NCI-H460 (cell line): ENCODE results near the gene KAT14. TPM values are rescaled to one million over a fixed set of nuclear protein-coding genes. Genes with fewer than 3 reads are reported as not detected.
"Not testable (repeated sequence)": the region's sequence is repeated elsewhere in the genome, so short reads cannot be mapped to it uniquely, and the experiment has no call there.

ENCODE experiments used
- DNase-seq: peaks from one replicate; pipeline ENCODE4 v3.0.0-alpha.2; 2016; ENCODE audit warnings: low read depth; ENCODE audit errors: extremely low read depth
- polyA plus RNA-seq: library from polyadenylated mRNA; depleted of rRNA; stranded (reverse); fragments of >200 nt; gene quantifications from 2 replicates; pipeline ENCODE4 v1.2.3, GENCODE V29; 2014; cell fraction: nucleus; rRNA removed
- total RNA-seq: library from RNA; depleted of rRNA; stranded (reverse); fragments of >200 nt; shearing (Covaris generic); gene quantifications from 2 replicates; pipeline ENCODE4 v1.2.3, GENCODE V29; 2014; rRNA removed

The KAT14 gene
- 6.3 and 7.3 TPM in 2 replicates for total RNA-seq
- 7.5 and 24.8 TPM in 2 replicates for polyA plus RNA-seq

DNA sequence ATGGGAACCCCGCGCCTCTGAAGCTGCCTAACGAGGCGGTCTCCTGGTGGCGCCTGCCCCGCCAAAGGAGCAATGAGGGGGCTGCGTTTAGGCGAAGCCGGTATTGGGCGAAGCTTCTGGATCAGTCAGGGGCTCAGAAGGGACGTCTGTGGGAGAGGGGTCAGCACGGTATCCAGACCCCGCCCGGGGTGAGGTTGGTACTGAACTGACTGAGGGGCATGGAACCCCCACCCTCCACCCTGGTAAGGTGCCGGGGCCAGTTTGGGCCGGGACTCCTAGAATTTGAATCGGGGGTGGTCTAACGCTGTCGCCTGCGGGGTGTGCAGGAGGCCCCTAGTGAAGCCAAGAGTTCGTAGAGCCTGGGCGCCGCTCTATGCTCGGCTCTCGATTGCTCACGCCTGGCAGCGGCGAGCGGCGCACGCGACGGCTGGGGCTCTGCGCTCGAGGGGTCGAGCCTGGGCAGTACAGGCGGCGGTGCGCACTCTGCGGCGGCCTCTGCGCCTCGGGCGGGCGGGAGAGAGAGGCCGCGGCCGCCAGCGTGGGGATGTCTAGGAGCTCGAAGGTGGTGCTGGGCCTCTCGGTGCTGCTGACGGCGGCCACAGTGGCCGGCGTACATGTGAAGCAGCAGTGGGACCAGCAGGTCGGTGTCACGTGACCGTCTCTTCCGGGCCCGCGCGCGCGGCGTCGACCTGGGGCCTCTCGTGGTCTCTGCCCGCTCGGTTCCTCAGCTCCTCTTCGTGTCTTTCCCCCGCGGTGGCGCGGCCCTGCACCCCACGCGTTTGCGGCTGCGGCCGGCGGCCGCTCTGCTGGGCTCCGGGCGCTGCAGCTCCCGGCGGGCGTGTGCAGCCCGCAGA lies at the start of gene KAT14, which contains the start of gene PET117:
Gene KAT14 (plus strand): TSS at position 452 of the 854 bp plus-strand sequence. CDS start 4,798 bp downstream, outside the sequence.
Gene PET117 (plus strand): TSS at position 452 of the 854 bp plus-strand sequence. CDS start 93 bp downstream, at position 545.
- DNase-seq, result peak; percentile 86

DNA sequence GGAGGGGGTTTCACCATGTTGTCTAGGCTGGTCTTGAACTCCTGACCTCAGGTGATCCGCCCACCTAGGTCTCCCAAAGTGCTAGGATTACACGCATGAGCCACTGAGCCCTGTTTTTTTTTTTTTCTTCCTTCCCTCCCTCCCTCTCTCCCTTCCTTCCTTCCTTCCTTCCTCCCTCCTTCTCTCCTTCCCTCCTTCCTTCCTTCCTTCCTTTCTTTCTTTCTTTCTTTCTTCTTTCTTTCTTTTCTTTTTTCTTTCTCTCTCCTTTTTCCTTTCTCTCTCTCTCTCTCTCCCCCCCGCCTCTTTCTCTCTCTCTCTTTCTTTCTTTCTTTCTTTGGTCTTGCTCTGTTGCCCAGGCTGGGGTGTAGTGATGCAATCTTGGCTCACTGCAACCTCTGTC lies 49.4 kb upstream of the KAT14 start:
- DNase-seq, result not testable (repeated sequence)

GRCh38 chr20:18088841-18089240 lies 48.8 kb upstream of the KAT14 start:
- DNase-seq, result not testable (repeated sequence)

- DNase-seq, result no peak
Measured at GRCh38 chr20:18090044-18090443, 47.6 kb upstream of the KAT14 start.

DNA sequence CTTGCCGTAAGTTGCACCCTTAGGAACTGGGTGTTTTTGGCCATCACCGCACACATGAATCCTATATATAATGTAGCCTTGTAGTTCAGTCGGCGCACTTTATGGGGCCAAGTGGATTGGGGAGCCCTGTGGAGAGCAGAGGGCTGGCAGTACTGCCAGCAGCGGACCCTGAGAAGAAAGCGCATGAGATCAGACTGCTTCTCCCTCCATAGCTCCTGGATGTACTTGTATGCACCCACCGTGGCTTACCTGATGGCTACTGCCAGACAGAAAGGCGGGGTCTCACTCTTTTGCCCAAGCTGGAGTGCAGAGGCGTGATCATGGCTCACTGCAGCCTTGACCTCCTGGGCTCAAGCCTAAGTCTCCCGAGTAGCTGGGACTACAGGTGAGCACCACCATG lies 47.2 kb upstream of the KAT14 start:
- no peak for DNase-seq

GRCh38 chr20:18091623-18092022 lies 46.0 kb upstream of the KAT14 start:
- DNase-seq, result no peak

DNA sequence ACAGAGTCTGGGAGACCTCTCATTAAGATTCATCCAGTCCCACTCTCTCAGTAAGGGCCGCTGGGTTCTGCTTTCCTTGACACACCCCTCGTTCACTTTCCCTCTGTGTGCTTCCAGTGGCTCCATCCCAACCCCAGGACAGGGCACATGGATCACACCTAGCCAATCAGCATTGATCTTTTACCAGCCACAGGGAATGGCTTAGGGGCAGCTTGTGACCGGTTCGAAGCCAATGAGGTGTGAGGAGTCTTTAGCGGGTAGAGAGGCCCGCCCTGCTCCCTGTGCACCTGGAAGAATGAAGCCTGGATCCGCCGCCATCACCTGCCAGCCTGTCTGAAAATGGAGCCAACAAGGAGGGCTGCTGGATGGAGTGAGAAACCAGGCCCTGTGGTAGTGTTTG lies 44.8 kb upstream of the KAT14 start:
- no peak for DNase-seq

DNA sequence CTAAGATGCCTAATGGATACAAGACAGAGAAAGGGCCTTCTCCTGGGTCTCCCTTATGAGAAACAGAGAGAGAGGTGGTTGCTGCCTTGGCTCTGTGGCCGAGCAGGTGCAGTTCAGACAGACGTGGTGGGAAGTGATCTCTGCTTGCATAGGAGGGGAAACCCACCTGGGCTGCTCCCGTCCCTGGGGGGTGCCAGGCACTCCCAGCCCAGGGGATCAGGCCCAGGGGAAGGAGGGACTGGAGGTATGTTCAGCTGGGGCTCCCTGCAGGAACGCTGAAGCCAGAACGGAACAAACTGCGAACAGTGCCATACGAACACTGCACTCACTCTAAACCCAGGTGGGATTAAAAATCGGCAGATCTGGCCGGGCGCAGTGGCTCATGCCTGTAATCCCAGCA lies 44.3 kb upstream of the KAT14 start:
- no peak for DNase-seq

DNA sequence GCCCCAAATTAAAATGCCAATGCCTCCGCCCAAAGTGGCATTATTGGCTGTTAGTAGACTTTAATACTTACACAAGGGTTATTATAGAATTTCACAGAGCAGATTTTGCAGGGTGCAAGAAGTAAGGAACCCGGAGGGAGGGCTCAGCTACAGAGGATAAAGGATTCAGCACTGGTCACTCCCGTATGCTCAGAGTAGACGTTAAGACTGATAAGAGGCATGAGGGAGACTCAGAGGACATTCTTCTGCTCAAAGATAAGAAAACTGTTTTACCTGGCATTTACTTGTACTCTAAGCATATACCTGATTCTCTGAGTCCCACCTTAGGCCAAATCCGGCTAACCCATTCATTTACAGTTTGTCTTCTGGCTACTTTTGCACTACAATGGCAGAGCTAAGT lies 43.5 kb upstream of the KAT14 start:
- no peak for DNase-seq

GRCh38 chr20:18100569-18100968 lies 37.1 kb upstream of the KAT14 start:
- not testable (repeated sequence) for DNase-seq

- DNase-seq, result no peak
Measured at GRCh38 chr20:18101125-18101810, 36.4 kb upstream of the KAT14 start.

GRCh38 chr20:18103497-18103896 lies 34.2 kb upstream of the KAT14 start:
- no peak for DNase-seq

- no peak for DNase-seq
Measured at GRCh38 chr20:18108326-18108725, 29.3 kb upstream of the KAT14 start.

DNA sequence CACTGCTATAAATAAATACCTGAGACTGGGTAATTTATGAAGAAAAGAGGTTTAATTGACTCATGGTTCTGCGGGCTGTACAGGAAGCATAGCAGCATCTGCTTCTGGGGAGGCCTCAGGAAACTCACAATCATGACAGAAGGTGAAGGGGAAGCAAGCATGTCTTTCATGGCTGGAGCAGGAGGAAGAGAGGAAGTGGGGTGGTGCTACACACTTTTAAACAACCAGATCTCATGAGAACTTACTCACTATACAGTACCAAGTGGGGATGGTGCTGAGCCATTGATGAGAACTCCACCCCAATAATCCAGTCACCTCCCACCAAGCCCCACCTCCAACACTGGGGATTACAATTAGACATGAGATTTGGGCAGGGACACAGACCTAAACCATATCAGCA lies 9.1 kb upstream of the KAT14 start:
- DNase-seq, result not testable (repeated sequence)

DNA sequence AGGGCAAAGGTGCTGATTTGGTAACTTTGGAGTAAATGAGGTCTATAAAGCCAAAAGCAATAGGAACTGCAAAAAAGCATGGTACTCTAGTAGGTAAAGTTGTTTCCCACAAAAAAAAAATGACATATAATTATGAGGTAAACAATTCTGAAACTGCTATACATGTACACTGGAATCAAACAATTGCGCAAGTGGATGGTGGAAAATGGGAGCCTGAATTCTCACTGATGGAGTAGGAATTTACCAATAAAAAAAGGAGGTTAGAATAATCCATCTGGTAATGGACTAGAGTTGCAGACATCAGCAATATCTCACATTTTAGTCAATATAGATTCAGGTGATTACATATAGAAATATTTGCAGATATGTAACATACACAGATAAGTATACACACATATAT lies 5.0 kb upstream of the KAT14 start:
- no peak for DNase-seq

DNA sequence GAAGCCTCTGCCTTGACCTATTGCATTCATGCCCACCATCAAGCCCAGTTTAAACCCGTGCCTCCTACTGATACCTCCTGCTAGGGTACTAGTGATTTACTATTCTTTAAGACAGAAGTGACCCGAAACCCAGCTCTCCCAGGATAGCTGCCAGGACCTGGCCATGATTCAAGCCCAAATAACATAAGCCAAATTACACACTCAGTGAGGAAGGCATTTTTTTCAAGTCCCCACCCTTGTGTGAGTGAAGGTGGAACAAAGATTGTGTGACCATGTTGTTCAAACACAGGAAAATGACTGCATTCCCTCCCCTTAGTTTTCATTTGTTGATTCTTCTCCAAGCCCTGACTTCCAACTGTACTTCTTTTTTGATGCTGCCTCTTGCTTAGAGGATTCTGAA lies 3.7 kb upstream of the KAT14 start:
- DNase-seq, result no peak

- DNase-seq, result no peak
Measured at GRCh38 chr20:18138266-18138582, 561 bp downstream of the KAT14 start.

- DNase-seq, result no peak
Measured at GRCh38 chr20:18138639-18139583, 1.2 kb downstream of the KAT14 start.

GRCh38 chr20:18139832-18140231 lies 2.2 kb downstream of the KAT14 start:
- DNase-seq, result no peak

DNA sequence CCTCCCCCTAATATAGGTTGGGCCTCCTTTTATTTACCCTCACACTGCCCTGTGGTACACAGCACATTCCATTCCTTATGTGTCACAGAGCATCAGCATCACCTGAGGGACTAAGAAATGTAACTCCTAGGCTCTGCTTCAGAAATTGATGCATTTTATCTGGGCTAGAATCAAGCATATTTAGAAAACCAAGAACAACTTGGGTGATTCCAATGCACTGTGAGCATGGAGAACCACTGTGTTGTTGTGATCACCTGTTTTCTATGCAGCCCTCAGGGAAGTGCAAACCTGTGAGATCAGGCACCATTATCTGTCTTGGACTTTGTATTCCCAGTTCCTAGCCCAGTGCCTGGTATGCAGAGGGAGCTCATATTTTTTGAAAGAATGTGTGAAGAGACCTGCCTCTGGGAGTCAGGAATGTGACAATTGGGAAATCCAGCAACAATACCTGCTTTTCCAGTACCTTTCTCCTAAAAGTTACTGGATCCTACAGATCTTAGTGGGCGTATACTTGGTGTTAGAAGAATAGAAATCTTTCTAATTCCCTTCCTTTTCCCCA lies 7.0 kb downstream of the KAT14 start:
- DNase-seq, result no peak
